Measurements from ENCODE around the gene NMRK2.
"Not testable (repeated sequence)": the region's sequence is repeated elsewhere in the genome, so short reads cannot be mapped to it uniquely, and the experiment has no call there.

NMRK2 gene

GRCh38 chr19:3923096-3923758 is 9.6 kb upstream of the NMRK2 start:
- peaks cover 11% of the 10 kb centered on the region for H3K27me3 Mint-ChIP-seq (ENCODE audit: low read depth, poor library complexity)
- no peaks in the 10 kb centered on the region for H3K36me3 Mint-ChIP-seq (ENCODE audit: low read depth)
- no peak for TF ChIP-seq CTCF (IDR thresholded peaks at IDR 0.05)
- no peak for DNase-seq
- no peak overlapping the region for H3K27ac Mint-ChIP-seq
- H3K4me3 Mint-ChIP-seq, result no peak overlapping the region
- peaks cover 31% of the 10 kb centered on the region for H3K9me3 Mint-ChIP-seq
- H3K4me1 Mint-ChIP-seq, result no peaks in the 10 kb centered on the region

GRCh38 chr19:3923912-3924311 is 9.0 kb upstream of the NMRK2 start:
- Mint-ChIP-seq H3K4me3 (no peak overlapping the region), H3K4me1 (no peaks in the 10 kb centered on the region), H3K36me3 (ENCODE audit: low read depth) (no peaks in the 10 kb centered on the region), H3K27me3 (ENCODE audit: low read depth, poor library complexity) (peaks cover 11% of the 10 kb centered on the region), H3K9me3 (peaks cover 31% of the 10 kb centered on the region), H3K27ac (no peak overlapping the region)
- no peak for DNase-seq
- no peak for TF ChIP-seq CTCF (IDR thresholded peaks at IDR 0.05)

GRCh38 chr19:3931041-3931440 is 1.8 kb upstream of the NMRK2 start:
- no peak for TF ChIP-seq CTCF (IDR thresholded peaks at IDR 0.05)
- Mint-ChIP-seq H3K9me3 (no peaks in the 10 kb centered on the region), H3K4me1 (no peaks in the 10 kb centered on the region), H3K27me3 (ENCODE audit: low read depth, poor library complexity) (peaks cover 54% of the 10 kb centered on the region), H3K36me3 (ENCODE audit: low read depth) (no peaks in the 10 kb centered on the region), H3K27ac (no peak overlapping the region), H3K4me3 (no peak overlapping the region)
- DNase-seq, result no peak

- TF ChIP-seq CTCF (IDR thresholded peaks at IDR 0.05), result no peak
- DNase-seq, result no peak
- no peaks in the 10 kb centered on the region for H3K4me1 Mint-ChIP-seq
- no peak overlapping the region for H3K4me3 Mint-ChIP-seq
- H3K27ac Mint-ChIP-seq, result no peak overlapping the region
- H3K27me3 Mint-ChIP-seq (ENCODE audit: low read depth, poor library complexity), result peaks cover 44% of the 10 kb centered on the region
- H3K36me3 Mint-ChIP-seq (ENCODE audit: low read depth), result no peaks in the 10 kb centered on the region
- H3K9me3 Mint-ChIP-seq, result no peaks in the 10 kb centered on the region
Measured at GRCh38 chr19:3936506-3937442, 3.9 kb downstream of the NMRK2 start.

- H3K36me3 Mint-ChIP-seq (ENCODE audit: low read depth); H3K4me3 Mint-ChIP-seq; H3K27ac Mint-ChIP-seq; DNase-seq; H3K4me1 Mint-ChIP-seq; H3K9me3 Mint-ChIP-seq: not testable (repeated sequence)
- H3K27me3 Mint-ChIP-seq (ENCODE audit: low read depth, poor library complexity), result peaks cover 28% of the 10 kb centered on the region
Measured at GRCh38 chr19:3938300-3938950, 5.6 kb downstream of the NMRK2 start.

GRCh38 chr19:3942790-3943409 is 10.0 kb downstream of the NMRK2 start:
- no peak for DNase-seq
- Mint-ChIP-seq H3K4me3 (no peak overlapping the region), H3K36me3 (ENCODE audit: low read depth) (no peaks in the 10 kb centered on the region), H3K27ac (peak overlapping the region; percentile 68), H3K27me3 (ENCODE audit: low read depth, poor library complexity) (no peaks in the 10 kb centered on the region), H3K4me1 (no peaks in the 10 kb centered on the region), H3K9me3 (no peaks in the 10 kb centered on the region)
- TF ChIP-seq CTCF (IDR thresholded peaks at IDR 0.05), result no peak

All from nephron progenitor cell (in vitro differentiated cells).